GM11168 (cell line): Measurements from ENCODE around the gene CST4.
"Not testable (repeated sequence)": the region's sequence is repeated elsewhere in the genome, so short reads cannot be mapped to it uniquely, and the experiment has no call there.

Experiments
- in situ Hi-C: fragments of 300-500 bp; cut with MboI; formaldehyde crosslinking; loops from one replicate; pipeline ENCODE4 v1.12.0; 2022; ENCODE audit warnings: low sequenced_read_pairs; ENCODE audit not compliant: unreplicated experiment

The CST4 gene

GRCh38 chr20:23663180-23663579 lies 25.7 kb downstream of the CST4 start:
- in situ Hi-C loops, result no loop called here

GRCh38 chr20:23662276-23662870 lies 26.5 kb downstream of the CST4 start:
- in situ Hi-C loops, result no loop called here

GRCh38 chr20:23661002-23661429 lies 27.8 kb downstream of the CST4 start:
- in situ Hi-C loops, result no loop called here

GRCh38 chr20:23659989-23660837 lies 28.6 kb downstream of the CST4 start:
- in situ Hi-C loops, result no loop called here

GRCh38 chr20:23659610-23659988 lies 29.2 kb downstream of the CST4 start:
- in situ Hi-C loops, result not testable (repeated sequence)

- in situ Hi-C loops, result no loop called here
Measured at GRCh38 chr20:23658989-23659609, 29.7 kb downstream of the CST4 start.

GRCh38 chr20:23658336-23658735 lies 30.5 kb downstream of the CST4 start:
- in situ Hi-C loops, result no loop called here

GRCh38 chr20:23657202-23657601 lies 31.6 kb downstream of the CST4 start:
- in situ Hi-C loops, result no loop called here

- in situ Hi-C loops, result no loop called here
Measured at GRCh38 chr20:23656372-23656771, 32.5 kb downstream of the CST4 start.

- in situ Hi-C loops, result no loop called here
Measured at GRCh38 chr20:23655491-23656211, 33.2 kb downstream of the CST4 start.

- in situ Hi-C loops, result no loop called here
Measured at GRCh38 chr20:23654717-23655116, 34.1 kb downstream of the CST4 start.

GRCh38 chr20:23654000-23654399 lies 34.8 kb downstream of the CST4 start:
- in situ Hi-C loops, result no loop called here

GRCh38 chr20:23653400-23653938 lies 35.4 kb downstream of the CST4 start:
- in situ Hi-C loops, result no loop called here

- in situ Hi-C loops, result no loop called here
Measured at GRCh38 chr20:23652926-23653325, 35.9 kb downstream of the CST4 start.

- in situ Hi-C loops, result no loop called here
Measured at GRCh38 chr20:23652371-23652770, 36.5 kb downstream of the CST4 start.

GRCh38 chr20:23651117-23651516 lies 37.7 kb downstream of the CST4 start:
- in situ Hi-C loops, result no loop called here

GRCh38 chr20:23649830-23650417 lies 38.9 kb downstream of the CST4 start:
- in situ Hi-C loops, result no loop called here

- in situ Hi-C loops, result no loop called here
Measured at GRCh38 chr20:23649242-23649641, 39.6 kb downstream of the CST4 start.

- in situ Hi-C loops, result no loop called here
Measured at GRCh38 chr20:23647346-23647745, 41.5 kb downstream of the CST4 start.
